HepG2 (cell line): ENCODE results near the gene GPR55. TPM values are rescaled to one million over a fixed set of nuclear protein-coding genes. Genes with fewer than 3 reads are reported as not detected.

Experiments
- ATAC-seq: fragments of 200-7000 bp; cut with Tn5 transposase; 3 replicates; pipeline ENCODE4 v1.9.1; 2020; ENCODE audit warnings: mild to moderate bottlenecking, moderate library complexity
- BruUV-seq: library from RNA; stranded (reverse); fragments of 400-500 nt; replicated peaks from 2 replicates; lab custom pipeline; 2021; lab: Mats Ljungman, UMichigan
- CTCF ChIA-PET: fragments of 300-600 bp; formaldehyde crosslinking; extraction: SDS; loops from one replicate; lab custom pipeline; 2021; ENCODE audit warnings: low total read pairs, inconsistent platforms, low intra/inter-chr PET ratio; lab: Yijun Ruan, JAX
- POLR2A ChIA-PET: fragments of 350-600 bp; sonication (Branson Sonifier 250); formaldehyde crosslinking; loops from one replicate; lab custom pipeline; 2020; ENCODE audit warnings: antibody characterized with exemption, inconsistent platforms; lab: Yijun Ruan, JAX
- DNase-seq: peaks from one replicate; pipeline ENCODE4 v3.0.0-alpha.2; 2015; ENCODE audit warnings: low spot score
- FAIRE-seq: peaks from 3 replicates; lab custom pipeline; 2011; peaks lifted over from hg19 to GRCh38; lab: Jason Lieb, UNC
- H2AFZ ChIP-seq: one replicate; pipeline ENCODE4 v1.6.1; 2011; ENCODE audit warnings: low read length, inconsistent platforms
- H3K27ac ChIP-seq: fragments of 300-600 bp; 3 replicates; pipeline ENCODE4 v1.8.0; 2011; ENCODE audit warnings: mixed run types, mild to moderate bottlenecking, mixed read lengths, low read length, inconsistent platforms; ENCODE audit not compliant: insufficient read depth; ENCODE audit errors: extremely low read length
- H3K27me3 ChIP-seq, 2 experiments: fragments of 200-600 bp in 1 of 2; 2 replicates in 1 of 2; 3 replicates in 1 of 2; pipeline versions ENCODE4 v1.6.0 to v1.8.0; 2011; ENCODE audit warnings: low read length in 2 of 2, mild to moderate bottlenecking in 2 of 2, moderate library complexity in 2 of 2, inconsistent platforms in 1 of 2; ENCODE audit not compliant: insufficient read depth in 2 of 2, control insufficient read depth in 1 of 2
- H3K36me3 ChIP-seq, 2 experiments: fragments of 200-600 bp in 1 of 2; replicated peaks in 1 of 2; 2 replicates in 1 of 2; 3 replicates in 1 of 2; pipeline versions ENCODE4 v1.5.1 to v1.8.0; 2011; ENCODE audit warnings: low read length in 2 of 2, inconsistent platforms in 1 of 2; ENCODE audit not compliant: insufficient read depth in 2 of 2, control insufficient read depth in 1 of 2
- H3K4me1 ChIP-seq: 2 replicates; pipeline ENCODE4 v1.5.1; 2012; ENCODE audit warnings: low read length, inconsistent platforms; ENCODE audit not compliant: insufficient read depth
- H3K4me2 ChIP-seq: 2 replicates; pipeline ENCODE4 v1.6.0; 2011; ENCODE audit warnings: low read depth, low read length, inconsistent platforms
- H3K4me3 ChIP-seq, 3 experiments: fragments of 200-600 bp in 1 of 3; sonication (generic), shearing (Covaris generic) in 1 of 3; replicated peaks in 1 of 3; 2 replicates each; pipeline ENCODE4 v1.5.1; 2011 to 2016; ENCODE audit warnings: low read length in 3 of 3, inconsistent platforms in 2 of 3, low read depth in 2 of 3, mild to moderate bottlenecking in 2 of 3, control low read depth in 1 of 3, mixed read lengths in 1 of 3; ENCODE audit not compliant: insufficient read depth in 1 of 3
- H3K79me2 ChIP-seq: one replicate; pipeline ENCODE4 v1.6.1; 2011; ENCODE audit warnings: low read length, inconsistent platforms; ENCODE audit not compliant: insufficient read depth
- H3K9ac ChIP-seq: 2 replicates; pipeline ENCODE4 v1.6.0; 2011; ENCODE audit warnings: mild to moderate bottlenecking, low read depth, low read length, inconsistent platforms; ENCODE audit not compliant: insufficient read depth
- H3K9me3 ChIP-seq: 2 replicates; pipeline ENCODE4 v1.5.1; 2012; ENCODE audit warnings: mild to moderate bottlenecking, low read length
- H4K20me1 ChIP-seq: 2 replicates; pipeline ENCODE4 v1.6.0; 2011; ENCODE audit warnings: inconsistent platforms, mild to moderate bottlenecking, low read length, moderate library complexity; ENCODE audit not compliant: insufficient read depth
- CBX5 ChIP-seq: sonication (generic); formaldehyde crosslinking; IDR thresholded peaks from 2 replicates; pipeline ENCODE4 v1.4.0; 2020; ENCODE audit warnings: missing genetic modification reagents, borderline replicate concordance
- GMEB1 ChIP-seq: sonication (generic); formaldehyde crosslinking; IDR thresholded peaks from 2 replicates; pipeline ENCODE4 v1.5.1; 2020; ENCODE audit warnings: missing genetic modification reagents, mild to moderate bottlenecking, borderline replicate concordance
- KDM4B ChIP-seq: sonication (generic); formaldehyde crosslinking; IDR thresholded peaks from 2 replicates; pipeline ENCODE4 v1.4.0; 2020; ENCODE audit warnings: missing genetic modification reagents
- MEIS1 ChIP-seq: sonication (generic); formaldehyde crosslinking; IDR thresholded peaks from 2 replicates; pipeline ENCODE4 v1.9.0; 2021; ENCODE audit warnings: mild to moderate bottlenecking, missing genetic modification reagents, moderate library complexity, borderline replicate concordance
- TAF15 ChIP-seq: fragments of 200-400 bp; formaldehyde crosslinking; IDR thresholded peaks from one replicate; pipeline ENCODE4 v1.6.1; 2018; ENCODE audit warnings: mild to moderate bottlenecking, low read depth, low read length; ENCODE audit not compliant: poor library complexity, severe bottlenecking
- ZNF276 ChIP-seq: sonication (generic); formaldehyde crosslinking; IDR thresholded peaks from 2 replicates; pipeline ENCODE4 v1.4.0; 2020; ENCODE audit warnings: mild to moderate bottlenecking, low read depth, missing genetic modification reagents
- ZNF496 ChIP-seq: sonication (generic); formaldehyde crosslinking; IDR thresholded peaks from 2 replicates; pipeline ENCODE4 v1.8.1; 2023; ENCODE audit warnings: mild to moderate bottlenecking, moderate library complexity, missing genetic modification reagents; ENCODE audit not compliant: insufficient replicate concordance
- ZNF629 ChIP-seq: sonication (generic); formaldehyde crosslinking; conservative IDR thresholded peaks from 2 replicates; pipeline ENCODE4 v1.5.0; 2020; ENCODE audit warnings: missing genetic modification reagents
- ZNF691 ChIP-seq: sonication (generic); formaldehyde crosslinking; IDR thresholded peaks from 2 replicates; pipeline ENCODE4 v1.4.0; 2020; ENCODE audit warnings: missing genetic modification reagents, low read depth, mild to moderate bottlenecking, borderline replicate concordance
- ZNF704 ChIP-seq: sonication (generic); formaldehyde crosslinking; IDR thresholded peaks from 2 replicates; pipeline ENCODE4 v1.8.1; 2023; ENCODE audit warnings: mild to moderate bottlenecking, inconsistent platforms, moderate library complexity, missing genetic modification reagents, borderline replicate concordance
- WGBS: methylation state at CpG from one replicate; pipeline ENCODE4 v1.1.6; 2017; ENCODE audit warnings: low lambda C conversion rate; 5-methylcytosine and 5-hydroxymethylcytosine counted together
- in situ Hi-C: cut with HindIII; loops from 2 replicates; pipeline ENCODE4 v1.10.0; 2017; ENCODE audit warnings: low pct_unique_long_range_greater_than_20kb; ENCODE audit not compliant: extremely low pct_ligation_motif_present
- intact Hi-C: fragments of 100-400 bp; cut with micrococcal nuclease; formaldehyde crosslinking; loops from one replicate; pipeline ENCODE4 v1.10.0; 2022; ENCODE audit not compliant: unreplicated experiment
- polyA plus RNA-seq, 8 experiments: library from polyadenylated mRNA; depleted of rRNA in 3 of 8; stranded (reverse) in 7 of 8; unstranded in 1 of 8; fragments of >200 nt; fragmentation: Illumina TruSeq in 4 of 8; extraction: Trizol in 4 of 8; gene quantifications; 2 replicates each; pipeline versions ENCODE4 v1.2.1 to v1.2.3, GENCODE V29; 2011 to 2016; ENCODE audit warnings: low read depth in 4 of 8, missing spikeins in 1 of 8, mixed read lengths in 1 of 8; ENCODE audit not compliant: insufficient read depth in 1 of 8
- total RNA-seq, 5 experiments: library from RNA; depleted of rRNA; stranded (reverse); fragments of >200 nt; fragmentation: Illumina TruSeq; extraction: Trizol; gene quantifications; 2 replicates each; pipeline ENCODE4 v1.2.3, GENCODE V29; 2016; ENCODE audit warnings: low read depth in 1 of 5
- TF ChIP-seq, protein P1 (sequence below): sonication (generic); formaldehyde crosslinking; IDR thresholded peaks from 2 replicates; pipeline ENCODE4 v1.4.0; 2020; ENCODE audit warnings: missing genetic modification reagents

The GPR55 gene
- total and polyA plus RNA-seq, 2 of the 13 experiments (the other 11 are each of a cell fraction or from before 2014, with no cell fraction given): not detected

DNA sequence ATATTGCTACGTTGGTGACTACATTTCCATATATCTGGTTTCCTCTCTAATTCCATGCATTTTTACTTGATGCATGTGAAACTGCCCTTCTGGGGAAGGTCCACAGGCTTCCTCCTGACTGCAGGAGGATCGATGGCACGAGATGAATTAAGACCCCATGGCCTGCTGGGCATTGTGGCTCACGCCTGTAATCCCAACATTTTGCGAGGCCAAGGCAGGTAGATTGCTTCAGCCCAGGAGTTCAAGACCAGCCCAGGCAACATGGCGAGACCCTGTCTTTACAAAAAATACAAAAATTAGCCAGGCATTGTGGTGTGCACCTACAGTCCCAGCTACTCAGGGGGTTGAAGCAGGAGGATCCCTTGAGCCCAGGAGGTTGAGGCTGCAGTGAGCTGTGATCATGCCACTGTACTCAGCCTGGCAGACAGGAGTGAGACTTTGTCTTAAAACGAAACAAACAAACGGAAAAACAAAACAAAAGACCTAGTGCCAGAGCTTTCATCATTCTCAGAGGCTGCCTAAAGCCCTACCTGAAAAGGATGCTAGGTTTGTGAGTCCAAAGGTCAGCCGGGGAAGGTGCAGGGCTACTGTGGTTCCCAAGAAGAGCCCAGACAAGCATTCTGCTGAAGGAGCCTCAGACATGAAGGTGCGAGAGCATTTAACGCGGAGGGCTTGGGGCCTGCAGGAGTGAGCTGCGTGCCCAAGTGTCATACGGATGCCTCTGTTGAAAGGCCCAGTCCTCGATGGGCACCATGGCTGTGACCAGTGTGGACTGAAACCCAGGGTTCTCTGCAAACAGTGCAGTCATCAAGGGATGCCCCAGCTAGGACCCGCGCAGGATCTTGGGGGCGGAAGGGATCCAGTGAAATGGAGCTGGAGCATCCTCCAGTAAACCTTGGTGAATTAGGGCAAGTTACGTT lies 21.6 kb downstream of the GPR55 start:
- ChIA-PET CTCF (interaction anchor here (2.2 kb wide), 1 partner anchor 84 kb away, joined by 40 read pairs; no protein-coding TSS in a partner anchor), POLR2A (no interaction called here)
- Histone ChIP-seq H3K9ac (no peak overlapping the region), H3K9me3 (no peaks in the 10 kb centered on the region), H3K27ac (no peak overlapping the region), H4K20me1 (no peaks in the 10 kb centered on the region), H3K4me1 (peaks cover 22% of the 10 kb centered on the region), H3K36me3 (no peaks in the 10 kb centered on the region), H2AFZ (no peak overlapping the region), H3K27me3 (peaks cover 7 to 67% of the 10 kb centered on the region in 2 experiments), H3K79me2 (no peaks in the 10 kb centered on the region), H3K4me3 (no peak overlapping the region), H3K4me2 (no peak overlapping the region)
- no TSS peak for BruUV-seq
- 51% methylated on average over 19 of the region's 19 CpGs for WGBS
- in situ Hi-C loops: loop anchor here (5.0 kb wide), 1 partner anchor 84 kb away; no protein-coding TSS in a partner anchor
- TF ChIP-seq TAF15 (no peak), ZNF629 (CRISPR knock-in tag) (no peak), KDM4B (CRISPR knock-in tag) (no peak), ZNF496 (CRISPR knock-in tag) (no peak), ZNF691 (CRISPR knock-in tag) (no peak), CBX5 (CRISPR knock-in tag) (no peak), ZNF704 (CRISPR knock-in tag) (no peak), ZNF276 (no peak), GMEB1 (CRISPR knock-in tag) (no peak), MEIS1 (CRISPR knock-in tag) (no peak)
- TF ChIP-seq, protein P1, sequence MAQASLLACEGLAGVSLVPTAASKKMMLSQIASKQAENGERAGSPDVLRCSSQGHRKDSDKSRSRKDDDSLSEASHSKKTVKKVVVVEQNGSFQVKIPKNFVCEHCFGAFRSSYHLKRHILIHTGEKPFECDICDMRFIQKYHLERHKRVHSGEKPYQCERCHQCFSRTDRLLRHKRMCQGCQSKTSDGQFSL (CRISPR knock-in tag): no peak
- no peak for ATAC-seq
- intact Hi-C loops: loop anchor here (5.0 kb wide), 1 partner anchor 34 kb away; no protein-coding TSS in a partner anchor
- no peak for DNase-seq
- FAIRE-seq: no peak
